SK-N-SH (cell line): ENCODE measurements around the gene C16orf92. TPM values are rescaled to one million over a fixed set of nuclear protein-coding genes. Genes with fewer than 3 reads are reported as not detected.

Experiments
- CTCF ChIA-PET: fragments of 300-600, 350-600 bp; formaldehyde crosslinking; extraction: SDS; loops from one replicate; lab custom pipeline; 2021; lab: Yijun Ruan, JAX
- POLR2A ChIA-PET: fragments of 350-600 bp; sonication (Branson Sonifier 250); formaldehyde crosslinking; extraction: SDS; loops from one replicate; lab custom pipeline; 2020; ENCODE audit warnings: antibody characterized with exemption, inconsistent platforms; lab: Yijun Ruan, JAX
- DNase-seq: peaks from one replicate; pipeline ENCODE4 v3.0.0; 2012
- H2AFZ ChIP-seq: fragments of 200-600 bp; sonication (generic); 2 replicates; pipeline ENCODE4 v1.8.1; 2016; ENCODE audit warnings: antibody characterized with exemption, mild to moderate bottlenecking, low read depth
- H3F3A ChIP-seq: fragments of 200-600 bp; sonication (generic); replicated peaks from 2 replicates; pipeline ENCODE3; 2016; ENCODE audit warnings: antibody characterized with exemption, mild to moderate bottlenecking; ENCODE audit not compliant: insufficient read depth
- H3K27ac ChIP-seq, 2 experiments: fragments of 200-500 bp in 1 of 2; fragments of 200-600 bp in 1 of 2; sonication (Bioruptor generic) in 1 of 2; sonication (generic), shearing (Covaris generic) in 1 of 2; 2 replicates each; pipeline versions ENCODE4 v1.5.1 to v1.6.1; 2014 to 2016; ENCODE audit warnings: low read depth in 2 of 2, inconsistent platforms in 1 of 2, low read length in 1 of 2, mild to moderate bottlenecking in 1 of 2, mixed read lengths in 1 of 2
- H3K27me3 ChIP-seq: fragments of 200-600 bp; sonication (generic), shearing (Covaris generic); 2 replicates; pipeline ENCODE4 v1.6.1; 2016; ENCODE audit warnings: mixed run types; ENCODE audit not compliant: insufficient read depth
- H3K36me3 ChIP-seq, 2 experiments: fragments of 200-500 bp in 1 of 2; fragments of 200-600 bp in 1 of 2; sonication (Bioruptor generic) in 1 of 2; sonication (generic) in 1 of 2; replicated peaks in 1 of 2; 2 replicates each; pipeline versions ENCODE3 to v1.5.1; 2014 to 2016; ENCODE audit warnings: low read length in 1 of 2, mild to moderate bottlenecking in 1 of 2; ENCODE audit not compliant: insufficient read depth in 2 of 2, control insufficient read depth in 1 of 2
- H3K4me1 ChIP-seq, 2 experiments: fragments of 200-500 bp in 1 of 2; fragments of 200-600 bp in 1 of 2; sonication (Bioruptor generic) in 1 of 2; sonication (generic), shearing (Covaris generic) in 1 of 2; 2 replicates each; pipeline versions ENCODE4 v1.5.1 to v1.6.1; 2014 to 2016; ENCODE audit warnings: low read depth in 1 of 2, low read length in 1 of 2, mixed run types in 1 of 2; ENCODE audit not compliant: insufficient read depth in 2 of 2, control insufficient read depth in 1 of 2
- H3K4me2 ChIP-seq: fragments of 200-600 bp; sonication (generic), shearing (Covaris generic); 2 replicates; pipeline ENCODE4 v1.6.1; 2017; ENCODE audit warnings: mixed run types
- H3K4me3 ChIP-seq, 2 experiments: fragments of 200-500 bp in 1 of 2; fragments of 200-600 bp in 1 of 2; sonication (Bioruptor generic) in 1 of 2; sonication (generic), shearing (Covaris generic) in 1 of 2; 2 replicates each; pipeline versions ENCODE4 v1.5.1 to v1.8.1; 2014 to 2016; ENCODE audit warnings: low read depth in 2 of 2, inconsistent platforms in 1 of 2, low read length in 1 of 2, mild to moderate bottlenecking in 1 of 2, mixed read lengths in 1 of 2, moderate library complexity in 1 of 2
- H3K79me2 ChIP-seq: fragments of 200-600 bp; sonication (generic); 2 replicates; pipeline ENCODE4 v1.8.1; 2017; ENCODE audit warnings: mild to moderate bottlenecking; ENCODE audit not compliant: insufficient read depth
- H3K9ac ChIP-seq: fragments of 200-600 bp; sonication (generic); 2 replicates; pipeline ENCODE4 v1.6.1; 2017; ENCODE audit warnings: mixed run types
- H3K9me2 ChIP-seq: fragments of 200-600 bp; sonication (generic); 2 replicates; pipeline ENCODE4 v1.6.1; 2017; ENCODE audit warnings: mixed run types
- H3K9me3 ChIP-seq: fragments of 200-600 bp; sonication (generic); 2 replicates; pipeline ENCODE4 v1.6.1; 2017; ENCODE audit warnings: mixed run types, mild to moderate bottlenecking, moderate library complexity
- H4K20me1 ChIP-seq: fragments of 200-600 bp; sonication (generic); 2 replicates; pipeline ENCODE4 v1.6.1; 2017; ENCODE audit warnings: mild to moderate bottlenecking, mixed run types; ENCODE audit not compliant: insufficient read depth
- CHD2 ChIP-seq: fragments of 150-350 bp; IDR thresholded peaks from 2 replicates; pipeline ENCODE4 v1.6.1; 2018; ENCODE audit warnings: low read length; ENCODE audit not compliant: partially characterized antibody
- EZH2phosphoT487 ChIP-seq: fragments of 200-600 bp; sonication (generic); IDR thresholded peaks from 2 replicates; pipeline ENCODE4 v1.6.1; 2017; ENCODE audit warnings: low read depth, mixed run types, mild to moderate bottlenecking, antibody characterized with exemption, moderate library complexity, borderline replicate concordance
- FOSL2 ChIP-seq: IDR thresholded peaks from 2 replicates; pipeline ENCODE4 v1.4.0; 2012; ENCODE audit warnings: low read depth, mild to moderate bottlenecking, moderate library complexity, borderline replicate concordance
- FOXJ3 ChIP-seq: sonication (generic); formaldehyde crosslinking; IDR thresholded peaks from 2 replicates; pipeline ENCODE4 v1.5.1; 2020; ENCODE audit warnings: mild to moderate bottlenecking, missing genetic modification reagents
- GATA2 ChIP-seq: sonication (generic); formaldehyde crosslinking; IDR thresholded peaks from 2 replicates; pipeline ENCODE4 v1.5.0; 2020; ENCODE audit warnings: mild to moderate bottlenecking, missing genetic modification reagents
- JUND ChIP-seq: IDR thresholded peaks from 2 replicates; pipeline ENCODE4 v1.4.0; 2012
- MEF2A ChIP-seq: IDR thresholded peaks from 2 replicates; pipeline ENCODE4 v1.4.0; 2012; ENCODE audit warnings: low read depth, borderline replicate concordance
- MXI1 ChIP-seq: IDR thresholded peaks from 2 replicates; pipeline ENCODE4 v1.6.1; 2012; ENCODE audit warnings: mild to moderate bottlenecking, low read depth, low read length, improper control_type of control experiment
- NRF1 ChIP-seq: IDR thresholded peaks from 2 replicates; pipeline ENCODE4 v1.6.1; 2012; ENCODE audit warnings: low read depth, mild to moderate bottlenecking, low read length
- POLR2AphosphoS5 ChIP-seq: IDR thresholded peaks from 2 replicates; pipeline ENCODE4 v1.6.1; 2012; ENCODE audit warnings: low read depth, low read length
- RAD21 ChIP-seq: IDR thresholded peaks from 2 replicates; pipeline ENCODE4 v1.6.1; 2012; ENCODE audit warnings: mild to moderate bottlenecking, low read length
- TAF1 ChIP-seq: IDR thresholded peaks from 2 replicates; pipeline ENCODE4 v1.6.1; 2012; ENCODE audit warnings: low read depth, mild to moderate bottlenecking, low read length, moderate library complexity, borderline replicate concordance
- TCF12 ChIP-seq: IDR thresholded peaks from 2 replicates; pipeline ENCODE4 v1.4.0; 2012
- TEAD4 ChIP-seq: IDR thresholded peaks from 2 replicates; pipeline ENCODE4 v1.4.0; 2012; ENCODE audit warnings: mild to moderate bottlenecking, borderline replicate concordance; ENCODE audit not compliant: insufficient read depth
- WGBS: methylation state at CpG from one replicate; pipeline ENCODE4 v1.1.6; 2017; ENCODE audit warnings: low lambda C conversion rate; 5-methylcytosine and 5-hydroxymethylcytosine counted together
- polyA plus RNA-seq, 3 experiments: library from polyadenylated mRNA; depleted of rRNA; stranded (reverse); fragments of >200 nt; gene quantifications; 2 replicates each; pipeline ENCODE4 v1.2.3, GENCODE V29; 2012
- TF ChIP-seq, protein P1 (sequence below): IDR thresholded peaks from 2 replicates; pipeline ENCODE4 v1.4.0; 2012; ENCODE audit warnings: low read depth
- TF ChIP-seq, protein P2 (sequence below): IDR thresholded peaks from 2 replicates; pipeline ENCODE4; 2012
- TF ChIP-seq, protein P3 (sequence below): fragments of 200-600 bp; sonication (generic); IDR thresholded peaks from 2 replicates; pipeline ENCODE4 v1.6.1; 2017; ENCODE audit warnings: antibody characterized with exemption, mild to moderate bottlenecking, moderate library complexity
- TF ChIP-seq, protein P4 (sequence below): IDR thresholded peaks from 2 replicates; pipeline ENCODE4 v1.4.0; 2012; ENCODE audit warnings: low read depth, borderline replicate concordance

The C16orf92 gene
- polyA plus RNA-seq, 1 of the 3 experiments (the other 2 are of a cell fraction): not detected

DNA sequence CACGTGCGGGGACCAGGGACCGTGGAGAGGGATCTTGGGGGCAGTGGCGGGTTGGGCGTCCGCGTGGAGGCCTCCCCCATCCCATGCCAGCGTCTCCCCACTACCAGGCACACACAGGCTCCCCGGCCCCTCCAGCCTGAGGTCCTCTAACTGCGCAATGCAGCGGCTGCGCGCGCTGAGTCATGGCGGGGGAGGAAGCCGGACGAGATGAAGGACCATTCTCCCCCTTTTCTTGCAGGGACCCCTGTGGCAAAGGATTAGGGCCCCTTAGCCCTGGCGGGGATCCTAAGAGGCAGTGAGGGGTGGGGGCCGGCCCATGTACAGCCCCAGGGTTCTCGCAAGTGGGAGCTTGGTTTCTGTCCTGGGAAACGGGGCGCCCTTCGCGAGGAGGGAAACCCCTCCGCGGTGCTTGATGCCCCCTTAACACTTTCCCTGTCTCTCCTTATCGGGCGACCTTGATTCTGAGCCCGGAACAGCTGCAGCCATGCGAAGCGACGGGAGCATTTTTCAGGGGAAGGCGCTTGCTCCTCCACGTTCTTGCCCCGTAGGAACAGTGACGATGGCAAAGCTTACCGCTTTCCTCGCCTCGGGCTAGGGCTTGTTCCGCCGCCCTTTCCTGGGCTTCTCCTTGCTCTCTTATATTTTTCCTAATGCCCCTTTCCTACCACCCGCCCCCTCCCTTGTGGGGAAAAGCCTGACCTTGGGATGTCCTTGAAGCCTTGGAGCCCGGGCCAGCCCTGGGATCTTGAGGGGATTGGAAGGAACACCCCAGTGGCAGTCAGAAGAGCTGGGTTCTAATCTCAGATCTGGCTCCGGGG, 43.2 kb downstream of the C16orf92 start:
- H3K9me3 ChIP-seq: no peaks in the 10 kb centered on the region
- no peak overlapping the region for H2AFZ ChIP-seq
- H3K9me2 ChIP-seq: no peaks in the 10 kb centered on the region
- H3K4me3 ChIP-seq: peak overlapping the region; percentile 92 to 98
- peaks cover 48% of the 10 kb centered on the region for H3F3A ChIP-seq
- ChIA-PET POLR2A (interaction anchor here (0.7 to 5.1 kb wide), 15 partner anchors 8 to 276 kb away, joined by 3 to 57 read pairs (median 5); partner anchors contain the start of genes KCTD13, KIF22, PPP4C and TBX6), CTCF (interaction anchor here (0.6 to 6.7 kb wide), 9 partner anchors 13 to 49 kb away, joined by 3 to 68 read pairs (median 4); partner anchors contain the start of genes GDPD3, TBX6 and TLCD3B)
- no peaks in the 10 kb centered on the region for H3K27me3 ChIP-seq
- TF ChIP-seq, protein P1, sequence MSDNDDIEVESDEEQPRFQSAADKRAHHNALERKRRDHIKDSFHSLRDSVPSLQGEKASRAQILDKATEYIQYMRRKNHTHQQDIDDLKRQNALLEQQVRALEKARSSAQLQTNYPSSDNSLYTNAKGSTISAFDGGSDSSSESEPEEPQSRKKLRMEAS: no peak
- no peak for TF ChIP-seq TCF12
- TF ChIP-seq NRF1: 0 out of 2 replicates have a peak, but pooled peaks have one; percentile 31
- TF ChIP-seq CHD2: no peak
- TF ChIP-seq MEF2A: no peak
- TF ChIP-seq, protein P2, sequence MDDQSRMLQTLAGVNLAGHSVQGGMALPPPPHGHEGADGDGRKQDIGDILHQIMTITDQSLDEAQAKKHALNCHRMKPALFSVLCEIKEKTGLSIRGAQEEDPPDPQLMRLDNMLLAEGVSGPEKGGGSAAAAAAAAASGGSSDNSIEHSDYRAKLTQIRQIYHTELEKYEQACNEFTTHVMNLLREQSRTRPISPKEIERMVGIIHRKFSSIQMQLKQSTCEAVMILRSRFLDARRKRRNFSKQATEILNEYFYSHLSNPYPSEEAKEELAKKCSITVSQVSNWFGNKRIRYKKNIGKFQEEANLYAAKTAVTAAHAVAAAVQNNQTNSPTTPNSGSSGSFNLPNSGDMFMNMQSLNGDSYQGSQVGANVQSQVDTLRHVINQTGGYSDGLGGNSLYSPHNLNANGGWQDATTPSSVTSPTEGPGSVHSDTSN: no peak
- TF ChIP-seq MXI1: 0 out of 2 replicates have a peak, but pooled peaks have one; percentile 9
- TF ChIP-seq EZH2phosphoT487: no peak
- no peak for TF ChIP-seq TEAD4
- peak; percentile 2; the same call in 1 of the 2 replicates for TF ChIP-seq FOSL2
- peaks cover 36 to 48% of the 10 kb centered on the region in 2 experiments for H3K36me3 ChIP-seq
- peak overlapping the region; percentile 99 for H3K9ac ChIP-seq
- DNase-seq: peak; percentile 31
- peaks cover 74% of the 10 kb centered on the region for H3K79me2 ChIP-seq
- peak overlapping the region; percentile 100 for H3K4me2 ChIP-seq
- H3K27ac ChIP-seq: peak overlapping the region; percentile 92 to 98
- H4K20me1 ChIP-seq: peaks cover 52% of the 10 kb centered on the region
- H3K4me1 ChIP-seq: peaks cover 38 to 39% of the 10 kb centered on the region in 2 experiments
- 2% methylated on average over 33 of the region's 44 CpGs for WGBS

DNA sequence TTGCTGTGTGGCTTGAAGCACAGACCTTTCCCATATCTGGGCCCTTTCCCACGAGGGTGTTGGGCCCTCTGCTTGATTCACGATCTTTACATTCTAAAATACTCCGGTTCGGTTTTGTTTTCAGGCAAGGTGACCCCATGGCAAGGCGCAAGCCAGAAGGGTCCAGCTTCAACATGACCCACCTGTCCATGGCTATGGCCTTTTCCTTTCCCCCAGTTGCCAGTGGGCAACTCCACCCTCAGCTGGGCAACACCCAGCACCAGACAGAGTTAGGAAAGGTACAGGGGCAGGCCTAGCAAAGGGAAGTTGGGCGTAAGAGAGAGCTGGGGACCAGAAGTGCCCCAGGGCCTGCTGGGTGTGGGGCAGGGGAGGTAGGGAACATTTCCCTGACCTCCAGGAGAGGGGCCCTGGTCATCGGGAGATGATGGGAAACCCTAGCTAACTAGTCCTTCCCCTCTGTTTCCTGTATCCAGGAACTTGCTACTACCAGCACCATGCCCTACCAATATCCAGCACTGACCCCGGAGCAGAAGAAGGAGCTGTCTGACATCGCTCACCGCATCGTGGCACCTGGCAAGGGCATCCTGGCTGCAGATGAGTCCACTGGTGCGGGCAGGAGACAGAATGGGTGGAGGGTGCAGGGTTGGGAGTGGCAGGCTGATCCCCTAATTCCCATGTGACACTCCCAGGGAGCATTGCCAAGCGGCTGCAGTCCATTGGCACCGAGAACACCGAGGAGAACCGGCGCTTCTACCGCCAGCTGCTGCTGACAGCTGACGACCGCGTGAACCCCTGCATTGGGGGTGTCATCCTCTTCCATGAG, 44.0 kb downstream of the C16orf92 start:
- H3K4me2 ChIP-seq: peak overlapping the region; percentile 100
- CTCF ChIA-PET: interaction anchor here (0.6 to 6.7 kb wide), 8 partner anchors 13 to 48 kb away, joined by 3 to 68 read pairs (median 4); partner anchors contain the start of genes TBX6 and TLCD3B
- no peak overlapping the region for H2AFZ ChIP-seq
- H3K4me1 ChIP-seq: peaks cover 36 to 39% of the 10 kb centered on the region in 2 experiments
- peaks cover 59% of the 10 kb centered on the region for H4K20me1 ChIP-seq
- POLR2A ChIA-PET: interaction anchor here (0.7 to 5.1 kb wide), 4 partner anchors 9 to 25 kb away, joined by 3 to 57 read pairs (median 16); partner anchors contain the start of genes PPP4C and TBX6
- H3K9me2 ChIP-seq: no peaks in the 10 kb centered on the region
- H3K27ac ChIP-seq: peak overlapping the region; percentile 92 to 98
- WGBS: 45% methylated on average over 18 of the region's 21 CpGs
- H3K4me3 ChIP-seq: peak overlapping the region; percentile 92 to 98
- H3K27me3 ChIP-seq: no peaks in the 10 kb centered on the region
- H3K79me2 ChIP-seq: peaks cover 80% of the 10 kb centered on the region
- peak; percentile 12 for DNase-seq
- peaks cover 56% of the 10 kb centered on the region for H3F3A ChIP-seq
- H3K9me3 ChIP-seq: no peaks in the 10 kb centered on the region
- H3K9ac ChIP-seq: peak overlapping the region; percentile 99
- H3K36me3 ChIP-seq: peaks cover 42 to 56% of the 10 kb centered on the region in 2 experiments
- TF ChIP-seq, protein P3, sequence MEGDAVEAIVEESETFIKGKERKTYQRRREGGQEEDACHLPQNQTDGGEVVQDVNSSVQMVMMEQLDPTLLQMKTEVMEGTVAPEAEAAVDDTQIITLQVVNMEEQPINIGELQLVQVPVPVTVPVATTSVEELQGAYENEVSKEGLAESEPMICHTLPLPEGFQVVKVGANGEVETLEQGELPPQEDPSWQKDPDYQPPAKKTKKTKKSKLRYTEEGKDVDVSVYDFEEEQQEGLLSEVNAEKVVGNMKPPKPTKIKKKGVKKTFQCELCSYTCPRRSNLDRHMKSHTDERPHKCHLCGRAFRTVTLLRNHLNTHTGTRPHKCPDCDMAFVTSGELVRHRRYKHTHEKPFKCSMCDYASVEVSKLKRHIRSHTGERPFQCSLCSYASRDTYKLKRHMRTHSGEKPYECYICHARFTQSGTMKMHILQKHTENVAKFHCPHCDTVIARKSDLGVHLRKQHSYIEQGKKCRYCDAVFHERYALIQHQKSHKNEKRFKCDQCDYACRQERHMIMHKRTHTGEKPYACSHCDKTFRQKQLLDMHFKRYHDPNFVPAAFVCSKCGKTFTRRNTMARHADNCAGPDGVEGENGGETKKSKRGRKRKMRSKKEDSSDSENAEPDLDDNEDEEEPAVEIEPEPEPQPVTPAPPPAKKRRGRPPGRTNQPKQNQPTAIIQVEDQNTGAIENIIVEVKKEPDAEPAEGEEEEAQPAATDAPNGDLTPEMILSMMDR: no peak
- TF ChIP-seq FOXJ3 (CRISPR knock-in tag) (no peak), TAF1 (no peak), FOSL2 (no peak), POLR2AphosphoS5 (no peak), JUND (no peak), NRF1 (no peak), TEAD4 (no peak), RAD21 (no peak), GATA2 (CRISPR knock-in tag) (no peak)
- TF ChIP-seq, protein P4, sequence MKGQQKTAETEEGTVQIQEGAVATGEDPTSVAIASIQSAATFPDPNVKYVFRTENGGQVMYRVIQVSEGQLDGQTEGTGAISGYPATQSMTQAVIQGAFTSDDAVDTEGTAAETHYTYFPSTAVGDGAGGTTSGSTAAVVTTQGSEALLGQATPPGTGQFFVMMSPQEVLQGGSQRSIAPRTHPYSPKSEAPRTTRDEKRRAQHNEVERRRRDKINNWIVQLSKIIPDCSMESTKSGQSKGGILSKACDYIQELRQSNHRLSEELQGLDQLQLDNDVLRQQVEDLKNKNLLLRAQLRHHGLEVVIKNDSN: no peak
- TF ChIP-seq, protein P1: no peak
